ENCODE measurements around the gene CDK10. TPM values are rescaled to one million over a fixed set of nuclear protein-coding genes. Genes with fewer than 3 reads are reported as not detected.
"Not testable (repeated sequence)": the region's sequence is repeated elsewhere in the genome, so short reads cannot be mapped to it uniquely, and the experiment has no call there.

Gene CDK10
- total RNA-seq, 1 experiment from 2014 or later, result 76.6 TPM

GRCh38 chr16:89693289-89693731 lies 6.8 kb downstream of the CDK10 start:
- Histone ChIP-seq H3K4me1 (replicated peaks; ENCODE audit: insufficient read depth) (peaks cover 2% of the 10 kb centered on the region), H3K27ac (no peak overlapping the region), H3K9me2 (ENCODE audit: insufficient read depth) (no peaks in the 10 kb centered on the region), H3K36me3 (ENCODE audit: low read depth) (peaks cover 5% of the 10 kb centered on the region; the same call in 1 of the 2 replicates), H3K27me3 (ENCODE audit: insufficient read depth, low read depth) (no peaks in the 10 kb centered on the region), H4K20me1 (ENCODE audit: insufficient read depth) (peaks cover 23% of the 10 kb centered on the region), H3K4me3 (no peak overlapping the region), H3K4me2 (no peak overlapping the region), H3F3A (ENCODE audit: insufficient read depth, low read depth) (peaks cover 25% of the 10 kb centered on the region), H3K9me3 (ENCODE audit: insufficient read depth, low read depth) (no peaks in the 10 kb centered on the region), H3K79me2 (ENCODE audit: low read depth) (peaks cover 18% of the 10 kb centered on the region), H2AFZ (no peak overlapping the region)
- intact Hi-C loops (cut with micrococcal nuclease; ENCODE audit: unreplicated experiment), result no loop called here
- no peak for DNase-seq
- POLR2A ChIA-PET (ENCODE audit: unreplicated experiment), result interaction anchor here (0.6 kb wide), 2 partner anchors 13 to 94 kb away, joined by 5 to 6 read pairs; no protein-coding TSS in a partner anchor
- TF ChIP-seq EZH2 (IDR thresholded peaks at IDR 0.05; ENCODE audit: low read depth), result no peak
- TF ChIP-seq, protein P1, sequence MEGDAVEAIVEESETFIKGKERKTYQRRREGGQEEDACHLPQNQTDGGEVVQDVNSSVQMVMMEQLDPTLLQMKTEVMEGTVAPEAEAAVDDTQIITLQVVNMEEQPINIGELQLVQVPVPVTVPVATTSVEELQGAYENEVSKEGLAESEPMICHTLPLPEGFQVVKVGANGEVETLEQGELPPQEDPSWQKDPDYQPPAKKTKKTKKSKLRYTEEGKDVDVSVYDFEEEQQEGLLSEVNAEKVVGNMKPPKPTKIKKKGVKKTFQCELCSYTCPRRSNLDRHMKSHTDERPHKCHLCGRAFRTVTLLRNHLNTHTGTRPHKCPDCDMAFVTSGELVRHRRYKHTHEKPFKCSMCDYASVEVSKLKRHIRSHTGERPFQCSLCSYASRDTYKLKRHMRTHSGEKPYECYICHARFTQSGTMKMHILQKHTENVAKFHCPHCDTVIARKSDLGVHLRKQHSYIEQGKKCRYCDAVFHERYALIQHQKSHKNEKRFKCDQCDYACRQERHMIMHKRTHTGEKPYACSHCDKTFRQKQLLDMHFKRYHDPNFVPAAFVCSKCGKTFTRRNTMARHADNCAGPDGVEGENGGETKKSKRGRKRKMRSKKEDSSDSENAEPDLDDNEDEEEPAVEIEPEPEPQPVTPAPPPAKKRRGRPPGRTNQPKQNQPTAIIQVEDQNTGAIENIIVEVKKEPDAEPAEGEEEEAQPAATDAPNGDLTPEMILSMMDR (conservative IDR thresholded peaks at IDR 0.05), result no peak
- CTCF ChIA-PET, result interaction anchor here (0.6 kb wide), 1 partner anchor 17 kb away, joined by 3 read pairs; no protein-coding TSS in a partner anchor
- no TSS peak for BruUV-seq (replicated peaks)

DNA sequence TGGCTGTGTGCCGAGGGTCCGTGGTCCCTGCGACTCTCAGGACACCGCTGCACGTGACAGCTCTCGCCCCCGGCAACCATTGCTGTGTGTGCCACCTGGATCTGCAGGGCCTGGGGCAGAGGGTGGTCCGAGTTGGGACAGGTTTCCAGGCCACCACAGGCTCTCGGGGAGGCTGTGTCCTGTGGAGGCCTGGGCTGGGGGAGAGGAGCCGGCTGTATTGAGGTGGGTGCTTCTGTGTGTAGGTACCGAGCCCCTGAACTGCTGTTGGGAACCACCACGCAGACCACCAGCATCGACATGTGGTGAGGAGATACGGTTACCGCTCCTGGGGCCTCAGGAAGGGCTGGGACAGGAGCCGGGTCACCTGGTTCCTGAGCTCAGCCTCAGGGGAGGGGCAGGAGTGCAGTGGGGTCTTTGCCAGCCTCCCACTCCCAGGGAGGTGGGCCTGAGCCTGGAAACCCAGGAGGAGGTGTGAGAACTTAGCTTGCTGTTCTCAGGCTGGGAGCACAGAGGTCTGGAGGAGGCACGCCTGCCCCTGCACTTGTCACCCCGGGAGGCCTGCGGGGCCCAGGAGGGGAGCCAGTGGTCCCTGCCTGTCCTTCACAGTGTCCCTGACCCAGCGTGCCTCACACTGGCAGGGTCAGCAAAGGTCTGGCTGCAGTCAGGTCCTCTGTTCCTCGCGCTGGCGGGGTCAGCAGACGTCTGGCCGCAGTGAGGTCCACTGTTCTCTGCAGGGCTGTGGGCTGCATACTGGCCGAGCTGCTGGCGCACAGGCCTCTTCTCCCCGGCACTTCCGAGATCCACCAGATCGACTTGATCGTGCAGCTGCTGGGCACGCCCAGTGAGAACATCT lies 7.7 kb downstream of the CDK10 start:
- no peak overlapping the region for H3K27ac ChIP-seq
- peaks cover 20% of the 10 kb centered on the region for H4K20me1 ChIP-seq (ENCODE audit: insufficient read depth)
- no TSS peak for BruUV-seq (replicated peaks)
- no peaks in the 10 kb centered on the region for H3K9me3 ChIP-seq (ENCODE audit: insufficient read depth, low read depth)
- intact Hi-C loops (cut with micrococcal nuclease; ENCODE audit: unreplicated experiment), result no loop called here
- H3K4me3 ChIP-seq, result no peak overlapping the region
- no peaks in the 10 kb centered on the region for H3K4me1 ChIP-seq (replicated peaks; ENCODE audit: insufficient read depth)
- ChIA-PET CTCF (interaction anchor here (0.5 kb wide), 1 partner anchor 374 kb away, joined by 3 read pairs; no protein-coding TSS in a partner anchor), POLR2A (ENCODE audit: unreplicated experiment) (interaction anchor here (0.6 kb wide), 1 partner anchor 12 kb away, joined by 5 read pairs; no protein-coding TSS in a partner anchor)
- H3F3A ChIP-seq (ENCODE audit: insufficient read depth, low read depth), result peaks cover 27% of the 10 kb centered on the region; the same call in 1 of the 2 replicates
- no peaks in the 10 kb centered on the region for H3K9me2 ChIP-seq (ENCODE audit: insufficient read depth)
- TF ChIP-seq, protein P1 (conservative IDR thresholded peaks at IDR 0.05), result no peak
- no peak for TF ChIP-seq EZH2 (IDR thresholded peaks at IDR 0.05; ENCODE audit: low read depth)
- H3K4me2 ChIP-seq, result no peak overlapping the region
- DNase-seq, result no peak
- H3K36me3 ChIP-seq (ENCODE audit: low read depth), result peaks cover 4% of the 10 kb centered on the region; the same call in 1 of the 2 replicates
- H2AFZ ChIP-seq, result no peak overlapping the region
- H3K27me3 ChIP-seq (ENCODE audit: insufficient read depth, low read depth), result no peaks in the 10 kb centered on the region
- H3K79me2 ChIP-seq (ENCODE audit: low read depth), result peaks cover 9% of the 10 kb centered on the region; the same call in 1 of the 2 replicates

DNA sequence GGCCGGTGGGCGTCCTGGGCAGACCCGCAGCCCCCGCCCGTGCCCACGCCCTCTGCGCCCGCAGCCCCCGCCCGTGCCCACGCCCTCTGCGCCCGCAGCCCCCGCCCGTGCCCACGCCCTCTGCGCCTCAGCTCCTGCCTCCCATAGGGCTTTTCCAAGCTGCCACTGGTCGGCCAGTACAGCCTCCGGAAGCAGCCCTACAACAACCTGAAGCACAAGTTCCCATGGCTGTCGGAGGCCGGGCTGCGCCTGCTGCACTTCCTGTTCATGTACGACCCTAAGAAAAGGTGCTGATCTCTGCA lies 8.2 kb downstream of the CDK10 start:
- H3K79me2 ChIP-seq (ENCODE audit: low read depth); DNase-seq; H3K4me1 ChIP-seq (replicated peaks; ENCODE audit: insufficient read depth); POLR2A ChIA-PET (ENCODE audit: unreplicated experiment); intact Hi-C loops (cut with micrococcal nuclease; ENCODE audit: unreplicated experiment); H3K9me3 ChIP-seq (ENCODE audit: insufficient read depth, low read depth); H3K27ac ChIP-seq; H3K36me3 ChIP-seq (ENCODE audit: low read depth); H3K4me3 ChIP-seq; BruUV-seq (replicated peaks); H3K27me3 ChIP-seq (ENCODE audit: insufficient read depth, low read depth); H2AFZ ChIP-seq; H3K4me2 ChIP-seq; CTCF ChIA-PET; H3K9me2 ChIP-seq (ENCODE audit: insufficient read depth): not testable (repeated sequence)
- Histone ChIP-seq H3F3A (ENCODE audit: insufficient read depth, low read depth) (peaks cover 32% of the 10 kb centered on the region; the same call in 1 of the 2 replicates), H4K20me1 (ENCODE audit: insufficient read depth) (peaks cover 21% of the 10 kb centered on the region)

All from PC-9 (cell line).